Dendritic cell treated with granulocyte-macrophage colony-stimulating factor and Interleukin-4, amounts not matched to agents 40 ng/mL and 50 ng/mL, for 4 days (primary cell): ENCODE data around the gene JPH3.
"Not testable (repeated sequence)": the region's sequence is repeated elsewhere in the genome, so short reads cannot be mapped to it uniquely, and the experiment has no call there.

Experiments
- H3K27ac Mint-ChIP-seq: one replicate; pipeline ENCODE4 v1.8.0; 2022; ENCODE audit warnings: mild to moderate bottlenecking, mixed read lengths
- H3K27me3 Mint-ChIP-seq: one replicate; pipeline ENCODE4 v1.8.0; 2022; ENCODE audit warnings: mild to moderate bottlenecking, mixed read lengths
- H3K36me3 Mint-ChIP-seq: one replicate; pipeline ENCODE4 v1.8.0; 2022; ENCODE audit warnings: low read depth, mixed read lengths
- H3K4me1 Mint-ChIP-seq: one replicate; pipeline ENCODE4 v1.8.0; 2022; ENCODE audit warnings: low read depth, mixed read lengths
- H3K4me3 Mint-ChIP-seq: one replicate; pipeline ENCODE4 v1.8.0; 2022; ENCODE audit warnings: mild to moderate bottlenecking, moderate library complexity, mixed read lengths
- H3K9me3 Mint-ChIP-seq: one replicate; pipeline ENCODE4 v1.8.0; 2022; ENCODE audit warnings: mixed read lengths
- intact Hi-C: fragments of 100-400 bp; cut with micrococcal nuclease; formaldehyde crosslinking; loops from one replicate; pipeline ENCODE4 v1.15.0; 2022

JPH3 gene

GRCh38 chr16:87721622-87722585 lies 119.6 kb downstream of the JPH3 start:
- H3K36me3 Mint-ChIP-seq, result peaks cover 94% of the 10 kb centered on the region
- H3K4me3 Mint-ChIP-seq, result no peak overlapping the region
- H3K4me1 Mint-ChIP-seq, result no peaks in the 10 kb centered on the region
- no peak overlapping the region for H3K27ac Mint-ChIP-seq
- intact Hi-C loops, result no loop called here
- no peaks in the 10 kb centered on the region for H3K27me3 Mint-ChIP-seq
- H3K9me3 Mint-ChIP-seq, result no peaks in the 10 kb centered on the region

GRCh38 chr16:87722590-87723225 lies 120.4 kb downstream of the JPH3 start:
- intact Hi-C loops, result no loop called here
- Mint-ChIP-seq H3K27me3 (no peaks in the 10 kb centered on the region), H3K4me3 (no peak overlapping the region), H3K27ac (no peak overlapping the region), H3K9me3 (no peaks in the 10 kb centered on the region), H3K4me1 (peaks cover 5% of the 10 kb centered on the region), H3K36me3 (peaks cover 97% of the 10 kb centered on the region)

- Mint-ChIP-seq H3K9me3 (no peaks in the 10 kb centered on the region), H3K36me3 (peaks cover 95% of the 10 kb centered on the region), H3K27ac (no peak overlapping the region), H3K4me1 (peaks cover 8% of the 10 kb centered on the region), H3K27me3 (no peaks in the 10 kb centered on the region), H3K4me3 (no peak overlapping the region)
- intact Hi-C loops, result no loop called here
These were observed 120.9 kb downstream of the JPH3 start for GRCh38 chr16:87723226-87723623.

- Mint-ChIP-seq H3K9me3 (no peaks in the 10 kb centered on the region), H3K36me3 (peaks cover 89% of the 10 kb centered on the region), H3K27ac (no peak overlapping the region), H3K4me3 (no peak overlapping the region), H3K27me3 (no peaks in the 10 kb centered on the region), H3K4me1 (peaks cover 8% of the 10 kb centered on the region)
- intact Hi-C loops, result no loop called here
These were observed 122.4 kb downstream of the JPH3 start for GRCh38 chr16:87724490-87725291.

- Mint-ChIP-seq H3K9me3 (no peaks in the 10 kb centered on the region), H3K27ac (no peak overlapping the region), H3K27me3 (no peaks in the 10 kb centered on the region), H3K36me3 (peaks cover 89% of the 10 kb centered on the region), H3K4me1 (peaks cover 8% of the 10 kb centered on the region), H3K4me3 (no peak overlapping the region)
- intact Hi-C loops, result no loop called here
These were observed 123.4 kb downstream of the JPH3 start for GRCh38 chr16:87725596-87726235.

- H3K4me1 Mint-ChIP-seq, H3K27me3 Mint-ChIP-seq, H3K9me3 Mint-ChIP-seq, intact Hi-C loops, H3K4me3 Mint-ChIP-seq, H3K27ac Mint-ChIP-seq: not testable (repeated sequence)
- peaks cover 89% of the 10 kb centered on the region for H3K36me3 Mint-ChIP-seq
These were observed 124.3 kb downstream of the JPH3 start for GRCh38 chr16:87726577-87726976.

- H3K36me3 Mint-ChIP-seq, result peaks cover 89% of the 10 kb centered on the region
- no peak overlapping the region for H3K4me3 Mint-ChIP-seq
- intact Hi-C loops, result no loop called here
- peak overlapping the region; percentile 60 for H3K27ac Mint-ChIP-seq
- H3K27me3 Mint-ChIP-seq, result no peaks in the 10 kb centered on the region
- H3K4me1 Mint-ChIP-seq, result peaks cover 8% of the 10 kb centered on the region
- H3K9me3 Mint-ChIP-seq, result no peaks in the 10 kb centered on the region
These were observed 125.0 kb downstream of the JPH3 start for GRCh38 chr16:87727346-87727745.

GRCh38 chr16:87728026-87728425 lies 125.7 kb downstream of the JPH3 start:
- Mint-ChIP-seq H3K36me3 (peaks cover 88% of the 10 kb centered on the region), H3K4me3 (no peak overlapping the region), H3K27me3 (no peaks in the 10 kb centered on the region), H3K27ac (peak overlapping the region; percentile 60), H3K4me1 (peaks cover 8% of the 10 kb centered on the region), H3K9me3 (no peaks in the 10 kb centered on the region)
- intact Hi-C loops, result no loop called here

- intact Hi-C loops, result no loop called here
- Mint-ChIP-seq H3K36me3 (peaks cover 88% of the 10 kb centered on the region), H3K27ac (no peak overlapping the region), H3K4me1 (peaks cover 8% of the 10 kb centered on the region), H3K4me3 (no peak overlapping the region), H3K27me3 (no peaks in the 10 kb centered on the region), H3K9me3 (no peaks in the 10 kb centered on the region)
These were observed 127.1 kb downstream of the JPH3 start for GRCh38 chr16:87729266-87729954.

GRCh38 chr16:87731607-87732006 lies 129.3 kb downstream of the JPH3 start:
- no peak overlapping the region for H3K27ac Mint-ChIP-seq
- H3K36me3 Mint-ChIP-seq, result peaks cover 87% of the 10 kb centered on the region
- H3K9me3 Mint-ChIP-seq, result no peaks in the 10 kb centered on the region
- intact Hi-C loops, result no loop called here
- H3K4me3 Mint-ChIP-seq, result no peak overlapping the region
- peaks cover 8% of the 10 kb centered on the region for H3K4me1 Mint-ChIP-seq
- H3K27me3 Mint-ChIP-seq, result no peaks in the 10 kb centered on the region

- H3K9me3 Mint-ChIP-seq, result no peaks in the 10 kb centered on the region
- intact Hi-C loops, result no loop called here
- H3K27me3 Mint-ChIP-seq, result no peaks in the 10 kb centered on the region
- no peaks in the 10 kb centered on the region for H3K4me1 Mint-ChIP-seq
- no peak overlapping the region for H3K27ac Mint-ChIP-seq
- peaks cover 73% of the 10 kb centered on the region for H3K36me3 Mint-ChIP-seq
- H3K4me3 Mint-ChIP-seq, result no peak overlapping the region
These were observed 130.9 kb downstream of the JPH3 start for GRCh38 chr16:87733190-87733589.

GRCh38 chr16:87734644-87735043 lies 132.3 kb downstream of the JPH3 start:
- intact Hi-C loops, result no loop called here

More at GRCh38 chr16:87734644-87735043, 132.3 kb downstream of the JPH3 start:
- Mint-ChIP-seq H3K27ac (no peak overlapping the region), H3K36me3 (peaks cover 65% of the 10 kb centered on the region), H3K4me3 (no peak overlapping the region), H3K4me1 (no peaks in the 10 kb centered on the region), H3K27me3 (no peaks in the 10 kb centered on the region), H3K9me3 (no peaks in the 10 kb centered on the region)
